Measurements from ENCODE around the gene CCBE1.

The CCBE1 gene

DNA sequence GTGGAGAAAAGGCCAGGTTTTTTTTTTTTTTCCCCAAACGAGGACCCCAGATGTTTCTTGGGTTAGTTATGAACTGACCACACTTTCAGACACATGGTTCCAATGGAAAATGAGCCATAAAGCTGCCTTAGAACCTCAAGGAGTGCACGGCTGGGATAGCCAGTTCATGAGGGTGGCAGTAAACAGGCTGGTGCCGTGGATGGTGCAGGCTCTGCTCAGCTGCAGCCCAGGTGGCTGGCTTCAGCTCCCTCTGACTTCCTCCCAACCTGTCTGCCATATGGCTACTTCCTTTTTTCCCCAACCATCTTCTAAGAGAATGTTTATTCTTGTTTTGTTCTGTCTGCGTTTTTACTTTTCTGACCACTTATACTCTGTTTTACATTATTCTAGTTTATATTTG is 228.4 kb downstream of the CCBE1 start:
- no peak overlapping the region for H3K27ac ChIP-seq
- TF ChIP-seq ZFX (IDR thresholded peaks at IDR 0.05), result no peak
- TF ChIP-seq, protein P1, sequence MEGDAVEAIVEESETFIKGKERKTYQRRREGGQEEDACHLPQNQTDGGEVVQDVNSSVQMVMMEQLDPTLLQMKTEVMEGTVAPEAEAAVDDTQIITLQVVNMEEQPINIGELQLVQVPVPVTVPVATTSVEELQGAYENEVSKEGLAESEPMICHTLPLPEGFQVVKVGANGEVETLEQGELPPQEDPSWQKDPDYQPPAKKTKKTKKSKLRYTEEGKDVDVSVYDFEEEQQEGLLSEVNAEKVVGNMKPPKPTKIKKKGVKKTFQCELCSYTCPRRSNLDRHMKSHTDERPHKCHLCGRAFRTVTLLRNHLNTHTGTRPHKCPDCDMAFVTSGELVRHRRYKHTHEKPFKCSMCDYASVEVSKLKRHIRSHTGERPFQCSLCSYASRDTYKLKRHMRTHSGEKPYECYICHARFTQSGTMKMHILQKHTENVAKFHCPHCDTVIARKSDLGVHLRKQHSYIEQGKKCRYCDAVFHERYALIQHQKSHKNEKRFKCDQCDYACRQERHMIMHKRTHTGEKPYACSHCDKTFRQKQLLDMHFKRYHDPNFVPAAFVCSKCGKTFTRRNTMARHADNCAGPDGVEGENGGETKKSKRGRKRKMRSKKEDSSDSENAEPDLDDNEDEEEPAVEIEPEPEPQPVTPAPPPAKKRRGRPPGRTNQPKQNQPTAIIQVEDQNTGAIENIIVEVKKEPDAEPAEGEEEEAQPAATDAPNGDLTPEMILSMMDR (conservative IDR thresholded peaks at IDR 0.05), result no peak

DNA sequence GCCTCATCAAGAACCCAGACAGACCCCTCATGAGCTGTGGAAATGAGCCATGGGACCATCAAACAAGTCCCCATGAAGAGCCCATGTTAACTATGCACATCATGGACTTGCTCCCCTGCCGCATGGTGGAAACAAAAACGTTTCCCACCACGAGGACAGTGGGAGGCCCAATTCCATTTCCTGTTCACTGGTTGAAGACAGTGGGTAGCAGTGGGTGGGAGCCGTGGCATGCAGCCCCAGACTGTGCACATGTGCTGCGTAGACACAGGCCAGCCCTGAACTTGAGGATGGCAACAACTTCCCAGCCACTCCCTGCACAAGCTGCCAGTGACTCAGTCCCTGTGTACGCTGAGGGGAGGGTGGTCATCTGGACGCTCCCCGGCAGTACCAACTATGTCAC is 229.7 kb downstream of the CCBE1 start:
- no peak for TF ChIP-seq ZFX (IDR thresholded peaks at IDR 0.05)
- TF ChIP-seq, protein P1 (conservative IDR thresholded peaks at IDR 0.05), result no peak

DNA sequence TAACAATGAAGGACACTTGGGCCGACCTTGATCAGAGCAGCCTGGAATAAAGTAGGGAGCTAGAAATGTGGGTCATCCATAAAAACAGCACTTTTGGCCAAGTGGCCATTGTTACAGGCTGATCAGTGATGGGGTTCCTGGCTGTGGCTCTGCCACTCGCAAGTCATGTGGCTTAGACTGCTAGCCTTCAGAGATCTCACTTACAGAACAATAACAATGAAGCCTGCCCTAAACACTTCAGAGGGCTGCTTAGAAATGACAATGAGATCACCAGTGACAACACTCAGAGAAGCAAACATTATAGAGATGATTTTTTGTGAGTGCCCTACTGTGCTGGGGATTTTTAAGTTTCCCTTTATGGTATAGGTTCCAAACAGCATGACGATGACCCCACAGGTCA is 230.2 kb downstream of the CCBE1 start:
- H3K27ac ChIP-seq, result no peak overlapping the region
- no peak for TF ChIP-seq ZFX (IDR thresholded peaks at IDR 0.05)
- TF ChIP-seq, protein P1 (conservative IDR thresholded peaks at IDR 0.05), result no peak

More for the DNA sequence above, 229.7 kb downstream of the CCBE1 start:
- no peak overlapping the region for H3K27ac ChIP-seq

DNA sequence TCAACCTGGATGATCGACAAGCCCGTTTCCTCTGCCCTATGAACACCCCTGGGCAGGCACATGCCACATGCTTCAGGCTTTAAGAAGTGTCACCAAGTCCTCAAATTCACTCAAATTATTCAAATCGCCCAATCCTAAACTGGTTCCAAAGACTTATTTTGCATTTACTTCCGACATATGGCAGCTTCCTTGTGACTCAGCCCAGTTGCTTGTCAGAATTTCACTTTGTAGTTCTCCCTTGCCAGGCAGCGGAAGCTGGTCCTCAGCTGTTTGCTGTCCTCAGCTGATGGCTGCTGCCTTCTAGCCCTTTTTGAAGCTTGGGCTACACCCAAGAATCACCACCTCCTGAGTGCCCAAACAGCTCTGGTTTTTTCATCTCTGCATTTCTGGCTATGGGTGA is 232.7 kb downstream of the CCBE1 start:
- no peak overlapping the region for H3K27ac ChIP-seq
- TF ChIP-seq, protein P1 (conservative IDR thresholded peaks at IDR 0.05), result no peak
- TF ChIP-seq ZFX (IDR thresholded peaks at IDR 0.05), result no peak

DNA sequence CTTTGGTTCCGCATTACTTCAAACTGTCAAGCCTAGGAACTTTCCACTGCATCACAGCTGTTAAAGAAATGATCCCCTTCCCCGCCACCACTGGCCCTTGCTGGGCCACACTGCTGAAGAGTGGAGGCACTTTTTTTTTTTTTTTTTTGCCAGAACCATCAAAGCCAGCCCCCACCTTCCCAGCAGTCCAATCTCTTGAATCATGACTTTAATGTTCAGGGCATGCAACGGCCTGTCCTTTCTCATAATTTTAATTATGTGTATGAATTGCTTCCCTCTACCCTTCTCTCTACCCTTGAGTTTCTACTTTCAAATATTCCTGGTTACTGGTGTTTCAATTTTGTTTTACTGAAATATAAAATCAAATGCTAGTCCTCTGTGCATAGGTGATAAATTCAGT is 236.1 kb downstream of the CCBE1 start:
- TF ChIP-seq, protein P1 (conservative IDR thresholded peaks at IDR 0.05), result no peak
- no peak for TF ChIP-seq ZFX (IDR thresholded peaks at IDR 0.05)
- H3K27ac ChIP-seq, result no peak overlapping the region

DNA sequence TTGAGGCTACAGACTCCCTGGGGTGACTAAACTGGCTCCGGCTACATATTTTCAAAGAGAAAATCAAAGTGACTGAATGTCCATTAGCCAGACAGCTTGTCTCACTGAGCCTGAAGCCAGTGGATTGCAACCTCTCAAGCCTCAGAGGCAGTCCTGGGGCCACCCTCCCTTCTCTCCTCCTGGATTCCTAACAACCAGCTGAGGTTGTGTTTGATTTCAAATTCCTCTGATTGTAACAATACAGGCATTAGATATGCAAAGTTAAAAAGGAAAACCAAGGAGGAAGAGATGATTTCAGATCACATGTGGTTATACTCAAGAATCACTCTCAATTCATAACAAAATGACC is 237.2 kb downstream of the CCBE1 start:
- TF ChIP-seq, protein P1 (conservative IDR thresholded peaks at IDR 0.05), result no peak
- no peak for TF ChIP-seq ZFX (IDR thresholded peaks at IDR 0.05)
- H3K27ac ChIP-seq, result no peak overlapping the region

DNA sequence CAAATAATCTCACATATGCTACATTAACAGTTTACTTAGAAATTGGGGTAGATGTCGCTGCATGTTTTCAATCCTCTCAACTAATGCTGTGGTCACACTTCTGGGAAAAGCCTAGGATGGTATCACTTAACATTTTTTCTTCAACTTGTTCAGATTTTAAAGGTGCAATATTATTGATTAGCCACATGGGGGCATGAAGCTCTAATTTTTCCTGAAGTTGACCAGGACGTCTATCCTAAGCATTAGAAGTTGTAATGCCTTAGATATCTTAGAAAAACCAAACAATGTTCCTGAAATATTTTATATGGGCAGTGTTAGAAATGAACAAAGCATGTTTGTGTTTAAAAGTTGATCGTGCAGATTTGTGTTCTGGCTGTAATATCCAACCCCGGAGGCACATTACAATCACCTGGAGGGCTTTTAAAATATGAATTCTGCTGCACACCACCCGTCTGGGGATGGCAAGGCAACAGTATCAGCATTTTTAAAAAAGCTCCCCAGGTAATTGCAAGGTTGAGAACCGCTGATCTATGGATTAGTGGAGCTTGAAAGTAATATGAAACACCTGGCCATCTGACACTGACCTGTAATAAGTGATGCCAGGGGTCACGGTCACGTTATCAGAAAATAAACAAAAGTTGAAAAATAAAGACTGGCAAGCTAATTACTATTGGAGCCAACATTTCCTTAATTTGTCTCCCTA is 237.7 kb downstream of the CCBE1 start:
- TF ChIP-seq, protein P1 (conservative IDR thresholded peaks at IDR 0.05), result peak; percentile 72
- TF ChIP-seq ZFX (IDR thresholded peaks at IDR 0.05), result no peak
- H3K27ac ChIP-seq, result no peak overlapping the region

All from C4-2B (cell line).